HL-60 (cell line): Measurements from ENCODE around the gene EPB41.

Source experiments
- DNase-seq, 2 experiments: peaks; one replicate each; pipeline ENCODE4 v3.0.0-alpha.2; 2010 to 2020; ENCODE audit warnings: low read depth in 1 of 2, low spot score in 1 of 2
- H3K27ac ChIP-seq: fragments of 250-450 bp; sonication (Bioruptor Pico); replicated peaks from 2 replicates; pipeline ENCODE4 v1.5.1; 2020; ENCODE audit warnings: mild to moderate bottlenecking, moderate library complexity
- H3K27me3 ChIP-seq: fragments of 250-450 bp; sonication (Bioruptor Pico); 2 replicates; pipeline ENCODE4 v1.5.1; 2021; ENCODE audit warnings: mild to moderate bottlenecking, moderate library complexity; ENCODE audit not compliant: insufficient read depth, poor library complexity, severe bottlenecking
- H3K4me3 ChIP-seq: replicated peaks from 2 replicates; pipeline ENCODE4 v1.5.1; 2011; ENCODE audit warnings: mild to moderate bottlenecking, control low read depth, low read length; ENCODE audit not compliant: insufficient read depth
- GABPA ChIP-seq: IDR thresholded peaks from 2 replicates; pipeline ENCODE4 v1.6.1; 2012; ENCODE audit warnings: low read depth
- POLR2AphosphoS5 ChIP-seq: IDR thresholded peaks from 2 replicates; pipeline ENCODE4 v1.6.1; 2012; ENCODE audit warnings: low read depth
- SPI1 ChIP-seq: IDR thresholded peaks from 2 replicates; pipeline ENCODE4 v1.6.1; 2012; ENCODE audit warnings: low read depth, mild to moderate bottlenecking, borderline replicate concordance
- TF ChIP-seq, protein P1 (sequence below): IDR thresholded peaks from one replicate; pipeline ENCODE4 v1.5.1; 2011; ENCODE audit warnings: low read length, control low read depth, inconsistent platforms; ENCODE audit not compliant: insufficient read depth
- TF ChIP-seq, protein P2 (sequence below): IDR thresholded peaks from 2 replicates; pipeline ENCODE4 v1.6.1; 2012; ENCODE audit warnings: low read depth; ENCODE audit not compliant: insufficient replicate concordance

The EPB41 gene

GRCh38 chr1:28982198-28982597, 67.8 kb downstream of the EPB41 start:
- DNase-seq = no peak
- no peak overlapping the region for H3K4me3 ChIP-seq
- no peak overlapping the region for H3K27ac ChIP-seq
- H3K27me3 ChIP-seq = no peaks in the 10 kb centered on the region
- TF ChIP-seq SPI1 = no peak
- TF ChIP-seq, protein P1, sequence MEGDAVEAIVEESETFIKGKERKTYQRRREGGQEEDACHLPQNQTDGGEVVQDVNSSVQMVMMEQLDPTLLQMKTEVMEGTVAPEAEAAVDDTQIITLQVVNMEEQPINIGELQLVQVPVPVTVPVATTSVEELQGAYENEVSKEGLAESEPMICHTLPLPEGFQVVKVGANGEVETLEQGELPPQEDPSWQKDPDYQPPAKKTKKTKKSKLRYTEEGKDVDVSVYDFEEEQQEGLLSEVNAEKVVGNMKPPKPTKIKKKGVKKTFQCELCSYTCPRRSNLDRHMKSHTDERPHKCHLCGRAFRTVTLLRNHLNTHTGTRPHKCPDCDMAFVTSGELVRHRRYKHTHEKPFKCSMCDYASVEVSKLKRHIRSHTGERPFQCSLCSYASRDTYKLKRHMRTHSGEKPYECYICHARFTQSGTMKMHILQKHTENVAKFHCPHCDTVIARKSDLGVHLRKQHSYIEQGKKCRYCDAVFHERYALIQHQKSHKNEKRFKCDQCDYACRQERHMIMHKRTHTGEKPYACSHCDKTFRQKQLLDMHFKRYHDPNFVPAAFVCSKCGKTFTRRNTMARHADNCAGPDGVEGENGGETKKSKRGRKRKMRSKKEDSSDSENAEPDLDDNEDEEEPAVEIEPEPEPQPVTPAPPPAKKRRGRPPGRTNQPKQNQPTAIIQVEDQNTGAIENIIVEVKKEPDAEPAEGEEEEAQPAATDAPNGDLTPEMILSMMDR = no peak
- TF ChIP-seq, protein P2, sequence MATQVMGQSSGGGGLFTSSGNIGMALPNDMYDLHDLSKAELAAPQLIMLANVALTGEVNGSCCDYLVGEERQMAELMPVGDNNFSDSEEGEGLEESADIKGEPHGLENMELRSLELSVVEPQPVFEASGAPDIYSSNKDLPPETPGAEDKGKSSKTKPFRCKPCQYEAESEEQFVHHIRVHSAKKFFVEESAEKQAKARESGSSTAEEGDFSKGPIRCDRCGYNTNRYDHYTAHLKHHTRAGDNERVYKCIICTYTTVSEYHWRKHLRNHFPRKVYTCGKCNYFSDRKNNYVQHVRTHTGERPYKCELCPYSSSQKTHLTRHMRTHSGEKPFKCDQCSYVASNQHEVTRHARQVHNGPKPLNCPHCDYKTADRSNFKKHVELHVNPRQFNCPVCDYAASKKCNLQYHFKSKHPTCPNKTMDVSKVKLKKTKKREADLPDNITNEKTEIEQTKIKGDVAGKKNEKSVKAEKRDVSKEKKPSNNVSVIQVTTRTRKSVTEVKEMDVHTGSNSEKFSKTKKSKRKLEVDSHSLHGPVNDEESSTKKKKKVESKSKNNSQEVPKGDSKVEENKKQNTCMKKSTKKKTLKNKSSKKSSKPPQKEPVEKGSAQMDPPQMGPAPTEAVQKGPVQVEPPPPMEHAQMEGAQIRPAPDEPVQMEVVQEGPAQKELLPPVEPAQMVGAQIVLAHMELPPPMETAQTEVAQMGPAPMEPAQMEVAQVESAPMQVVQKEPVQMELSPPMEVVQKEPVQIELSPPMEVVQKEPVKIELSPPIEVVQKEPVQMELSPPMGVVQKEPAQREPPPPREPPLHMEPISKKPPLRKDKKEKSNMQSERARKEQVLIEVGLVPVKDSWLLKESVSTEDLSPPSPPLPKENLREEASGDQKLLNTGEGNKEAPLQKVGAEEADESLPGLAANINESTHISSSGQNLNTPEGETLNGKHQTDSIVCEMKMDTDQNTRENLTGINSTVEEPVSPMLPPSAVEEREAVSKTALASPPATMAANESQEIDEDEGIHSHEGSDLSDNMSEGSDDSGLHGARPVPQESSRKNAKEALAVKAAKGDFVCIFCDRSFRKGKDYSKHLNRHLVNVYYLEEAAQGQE = no peak
- no peak for TF ChIP-seq POLR2AphosphoS5
- no peak for TF ChIP-seq GABPA

GRCh38 chr1:28983091-28983490, 68.7 kb downstream of the EPB41 start:
- no peaks in the 10 kb centered on the region for H3K27me3 ChIP-seq

DNA sequence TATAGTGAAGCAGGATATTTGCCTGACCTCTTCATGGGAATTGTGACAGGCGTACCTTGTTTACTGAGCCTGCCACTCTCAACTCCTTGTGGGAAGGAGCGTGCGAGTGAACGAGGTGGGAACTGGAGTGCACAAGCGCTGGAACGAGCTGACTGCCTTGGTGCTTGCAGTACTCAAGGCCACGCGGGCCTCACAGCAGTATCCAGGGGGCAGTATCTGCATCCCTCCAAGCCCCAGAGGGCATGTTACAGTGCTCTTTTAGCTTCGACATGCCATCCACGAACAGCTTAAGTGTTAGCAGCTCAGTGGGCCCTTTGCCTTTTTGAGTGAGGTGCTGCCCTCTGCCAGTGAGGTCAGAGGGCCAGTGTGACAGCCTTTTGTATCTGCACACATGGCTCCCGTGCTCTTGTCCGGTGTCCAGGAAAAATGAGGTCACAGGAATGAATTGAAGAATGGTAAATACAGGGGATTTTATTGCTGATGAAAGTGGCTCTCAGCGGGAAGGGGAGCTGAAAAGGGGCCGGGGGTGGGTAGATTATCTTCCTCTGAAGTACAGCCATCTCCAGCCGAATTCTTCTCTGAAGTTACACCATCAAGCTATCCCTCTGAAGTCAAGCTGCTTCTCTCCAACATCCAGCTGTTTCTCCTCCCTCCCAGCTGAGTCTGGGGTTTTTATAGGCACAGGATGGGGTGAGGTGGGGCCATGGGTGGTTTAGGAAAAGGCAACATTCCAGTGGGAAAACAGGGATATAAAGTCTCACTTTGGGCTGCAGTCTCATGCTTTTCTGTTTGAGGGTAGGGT, 69.3 kb downstream of the EPB41 start:
- Histone ChIP-seq H3K4me3 (no peak overlapping the region), H3K27ac (no peak overlapping the region), H3K27me3 (no peaks in the 10 kb centered on the region)
- TF ChIP-seq SPI1 = no peak
- no peak for TF ChIP-seq POLR2AphosphoS5
- no peak for TF ChIP-seq GABPA
- TF ChIP-seq, protein P1 = no peak
- TF ChIP-seq, protein P2 = no peak
- no peak for DNase-seq

More at GRCh38 chr1:28983091-28983490, 68.7 kb downstream of the EPB41 start:
- Histone ChIP-seq H3K27ac (no peak overlapping the region), H3K4me3 (no peak overlapping the region)
- DNase-seq = no peak
- TF ChIP-seq, protein P2 = no peak
- TF ChIP-seq, protein P1 = no peak
- TF ChIP-seq POLR2AphosphoS5 (no peak), GABPA (no peak), SPI1 (no peak)
